SH-SY5Y (cell line): Measurements from ENCODE around the gene FTL.

Experiments used
- GATA2 ChIP-seq: IDR thresholded peaks from 2 replicates; pipeline ENCODE4 v1.6.1; 2011; ENCODE audit warnings: mild to moderate bottlenecking, low read depth, low read length
- GATA3 ChIP-seq: IDR thresholded peaks from 2 replicates; pipeline ENCODE4 v1.6.1; 2011; ENCODE audit warnings: low read depth, mild to moderate bottlenecking, low read length, moderate library complexity

DNA sequence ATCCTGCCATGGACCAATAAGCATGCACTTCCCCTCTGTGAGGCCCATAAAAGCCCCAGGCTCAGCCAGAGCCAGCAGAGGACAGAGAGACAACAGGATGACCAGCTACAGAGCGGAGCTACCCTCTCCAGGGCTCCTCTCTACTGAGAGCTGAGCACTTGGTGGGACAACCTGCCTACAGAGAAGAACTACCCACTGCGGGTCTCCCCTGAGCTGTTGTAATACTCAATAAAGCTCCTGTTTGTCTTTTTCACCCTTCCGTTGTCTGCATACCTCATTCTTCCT lies 17.9 kb upstream of the FTL start:
- no peak for TF ChIP-seq GATA2
- TF ChIP-seq GATA3, result no peak
